Activated CD4-positive, CD25-positive, alpha-beta regulatory T cell treated with anti-CD3 and anti-CD28 coated beads, Interleukin-2, amount 50 U/mL, for 24 hours (primary cell): ENCODE data around the gene AGAP3.
A peak's percentile ranks its signal among the peaks of the same experiment; 100 is the strongest.

ENCODE experiments used
- ATAC-seq, 2 donors: fragments of 150-1000 bp; cut with Tn5 transposase; one replicate each; pipeline ENCODE4 v1.10.0; 2021; ENCODE audit warnings: mild to moderate bottlenecking in 1 of 2, moderate library complexity in 1 of 2

The AGAP3 gene

GRCh38 chr7:151110236-151110940 lies 24.1 kb downstream of the AGAP3 start:
- ATAC-seq = no peak

GRCh38 chr7:151110941-151111645 lies 24.8 kb downstream of the AGAP3 start:
- peak; percentile 71 to 81 for ATAC-seq

- no peak for ATAC-seq
These were observed 27.3 kb downstream of the AGAP3 start for GRCh38 chr7:151113344-151114150.

GRCh38 chr7:151114151-151115090 lies 28.1 kb downstream of the AGAP3 start:
- ATAC-seq = peak in 1 of 2 donors; percentile 4

- peak; percentile 49 to 63 for ATAC-seq
These were observed 29.0 kb downstream of the AGAP3 start for GRCh38 chr7:151115121-151115835.

- no peak for ATAC-seq
These were observed 29.7 kb downstream of the AGAP3 start for GRCh38 chr7:151115836-151116418.

GRCh38 chr7:151116603-151117440 lies 30.5 kb downstream of the AGAP3 start:
- ATAC-seq = no peak

GRCh38 chr7:151117565-151117964 lies 31.3 kb downstream of the AGAP3 start:
- ATAC-seq = no peak

GRCh38 chr7:151118108-151119054 lies 32.1 kb downstream of the AGAP3 start:
- no peak for ATAC-seq

- no peak for ATAC-seq
These were observed 32.8 kb downstream of the AGAP3 start for GRCh38 chr7:151119055-151119415.

GRCh38 chr7:151119902-151120301 lies 33.6 kb downstream of the AGAP3 start:
- no peak for ATAC-seq

- ATAC-seq = no peak
These were observed 34.6 kb downstream of the AGAP3 start for GRCh38 chr7:151120896-151121295.

- no peak for ATAC-seq
These were observed 35.3 kb downstream of the AGAP3 start for GRCh38 chr7:151121380-151122170.

GRCh38 chr7:151122276-151122675 lies 36.0 kb downstream of the AGAP3 start:
- ATAC-seq = no peak

GRCh38 chr7:151122796-151123157 lies 36.5 kb downstream of the AGAP3 start:
- no peak for ATAC-seq

GRCh38 chr7:151123158-151123821 lies 37.0 kb downstream of the AGAP3 start:
- ATAC-seq = no peak

GRCh38 chr7:151123822-151124464 lies 37.7 kb downstream of the AGAP3 start:
- ATAC-seq = peak; percentile 85 to 92
